GM23338 (cell line): Measurements from ENCODE around the gene TOGARAM1. TPM values are rescaled to one million over a fixed set of nuclear protein-coding genes. Genes with fewer than 3 reads are reported as not detected.

Experiments used
- ATAC-seq: fragments of 200-7000 bp; cut with Tn5 transposase; 3 replicates; pipeline ENCODE4 v1.9.1; 2020
- DNase-seq: peaks from one replicate; pipeline ENCODE4 v3.0.0-alpha.2; 2015; ENCODE audit warnings: low spot score
- H2AFZ ChIP-seq: fragments of 200-600 bp; sonication (generic); 2 replicates; pipeline ENCODE4 v1.8.0; 2016; ENCODE audit warnings: antibody characterized with exemption, mild to moderate bottlenecking, moderate library complexity
- H3F3A ChIP-seq: fragments of 200-600 bp; sonication (generic); replicated peaks from 2 replicates; pipeline ENCODE4 v1.8.0; 2017; ENCODE audit warnings: antibody characterized with exemption, mixed run types, low read depth
- H3K27ac ChIP-seq: fragments of 200-600 bp; sonication (generic); 2 replicates; pipeline ENCODE4 v1.6.1; 2016; ENCODE audit warnings: low read depth
- H3K27me3 ChIP-seq: fragments of 200-600 bp; sonication (generic); 2 replicates; pipeline ENCODE4 v1.8.0; 2016; ENCODE audit warnings: mild to moderate bottlenecking, mixed run types, moderate library complexity; ENCODE audit not compliant: insufficient read depth
- H3K36me3 ChIP-seq: fragments of 200-600 bp; sonication (generic); 2 replicates; pipeline ENCODE4 v1.8.0; 2016; ENCODE audit warnings: mild to moderate bottlenecking; ENCODE audit not compliant: insufficient read depth
- H3K4me1 ChIP-seq: fragments of 200-600 bp; sonication (generic); 2 replicates; pipeline ENCODE4 v1.8.0; 2016; ENCODE audit warnings: mild to moderate bottlenecking, moderate library complexity; ENCODE audit not compliant: insufficient read depth
- H3K4me2 ChIP-seq: fragments of 200-600 bp; sonication (generic); 2 replicates; pipeline ENCODE4 v1.7.1; 2017; ENCODE audit warnings: mixed run types
- H3K4me3 ChIP-seq: fragments of 200-600 bp; sonication (generic); 2 replicates; pipeline ENCODE4 v1.6.1; 2016; ENCODE audit warnings: mixed run types
- H3K79me2 ChIP-seq: fragments of 200-600 bp; sonication (generic); replicated peaks from 2 replicates; pipeline ENCODE4 v1.8.0; 2017; ENCODE audit warnings: mild to moderate bottlenecking; ENCODE audit not compliant: insufficient read depth
- H3K9me2 ChIP-seq: fragments of 200-600 bp; sonication (generic); 2 replicates; pipeline ENCODE4 v1.8.0; 2017; ENCODE audit not compliant: insufficient read depth
- H4K20me1 ChIP-seq: fragments of 200-600 bp; sonication (generic); replicated peaks from 2 replicates; pipeline ENCODE4 v1.8.0; 2017; ENCODE audit warnings: mild to moderate bottlenecking; ENCODE audit not compliant: insufficient read depth
- H3K27ac Mint-ChIP-seq: 2 replicates; pipeline ENCODE4 v1.8.0; 2020; ENCODE audit warnings: inconsistent platforms, mild to moderate bottlenecking, moderate library complexity, mixed read lengths
- H3K27me3 Mint-ChIP-seq: 3 replicates; pipeline ENCODE4 v1.8.0; 2022; ENCODE audit warnings: low read depth, mild to moderate bottlenecking, moderate library complexity, mixed read lengths, inconsistent platforms; ENCODE audit not compliant: insufficient read depth, poor library complexity
- H3K36me3 Mint-ChIP-seq: 3 replicates; pipeline ENCODE4 v1.8.0; 2021; ENCODE audit warnings: low read depth, mild to moderate bottlenecking, inconsistent platforms, moderate library complexity, mixed read lengths
- H3K4me1 Mint-ChIP-seq: 3 replicates; pipeline ENCODE4 v1.8.0; 2020; ENCODE audit warnings: mild to moderate bottlenecking, inconsistent platforms, mixed read lengths
- H3K4me3 Mint-ChIP-seq: 3 replicates; pipeline ENCODE4 v1.8.0; 2021; ENCODE audit warnings: moderate library complexity, mild to moderate bottlenecking, inconsistent platforms, mixed read lengths
- H3K9me3 Mint-ChIP-seq: 3 replicates; pipeline ENCODE4 v1.8.0; 2020; ENCODE audit warnings: moderate library complexity, mild to moderate bottlenecking, inconsistent platforms, mixed read lengths
- CREB1 ChIP-seq: fragments of 250-450 bp; sonication (Bioruptor Pico); IDR thresholded peaks from 2 replicates; pipeline ENCODE4 v1.5.0; 2020; ENCODE audit warnings: low read depth, mild to moderate bottlenecking, moderate library complexity
- EZH2 ChIP-seq: fragments of 200-600 bp; sonication (generic); IDR thresholded peaks from one replicate; pipeline ENCODE4 v1.8.0; 2017; ENCODE audit warnings: antibody characterized with exemption, mild to moderate bottlenecking, low read depth; ENCODE audit not compliant: unreplicated experiment
- EZH2phosphoT487 ChIP-seq: fragments of 200-600 bp; sonication (generic); IDR thresholded peaks from one replicate; pipeline ENCODE4 v1.8.1; 2018; ENCODE audit warnings: antibody characterized with exemption; ENCODE audit not compliant: unreplicated experiment
- NANOG ChIP-seq: IDR thresholded peaks from 2 replicates; pipeline ENCODE4 v1.6.1; 2016; ENCODE audit warnings: antibody characterized with exemption, borderline replicate concordance
- POLR2AphosphoS5 ChIP-seq: IDR thresholded peaks from 2 replicates; pipeline ENCODE4 v1.6.1; 2016; ENCODE audit warnings: antibody characterized with exemption, low read depth
- STAT1 ChIP-seq: IDR thresholded peaks from one replicate; pipeline ENCODE4 v1.6.1; 2016; ENCODE audit warnings: antibody characterized with exemption; ENCODE audit not compliant: unreplicated experiment
- polyA plus RNA-seq: library from polyadenylated mRNA; unstranded; fragments of >200 nt; fragmentation: Nextera tagmentation; extraction: Ambion mirVana; gene quantifications from 2 replicates; pipeline ENCODE4 v1.2.1, GENCODE V29; 2016
- total RNA-seq: library from RNA; depleted of rRNA; stranded (reverse); fragments of >200 nt; shearing (Covaris generic); gene quantifications from 2 replicates; pipeline ENCODE4 v1.2.3, GENCODE V29; 2014
- TF ChIP-seq, protein P1 (sequence below): fragments of 250-450 bp; sonication (Bioruptor Pico); IDR thresholded peaks from 2 replicates; pipeline ENCODE4 v1.5.0; 2020; ENCODE audit warnings: mild to moderate bottlenecking, moderate library complexity
- TF ChIP-seq, protein P2 (sequence below), 2 experiments: fragments of 200-600 bp in 1 of 2; sonication (generic) in 1 of 2; conservative IDR thresholded peaks; 2 replicates each; pipeline versions ENCODE4 v1.5.1 to v1.6.1; 2016 to 2017; ENCODE audit warnings: antibody characterized with exemption in 2 of 2, low read depth in 2 of 2, mild to moderate bottlenecking in 2 of 2, moderate library complexity in 1 of 2

Gene TOGARAM1
- total and polyA plus RNA-seq, 2 experiments from 2014 or later = 9.6 to 9.8 TPM

DNA sequence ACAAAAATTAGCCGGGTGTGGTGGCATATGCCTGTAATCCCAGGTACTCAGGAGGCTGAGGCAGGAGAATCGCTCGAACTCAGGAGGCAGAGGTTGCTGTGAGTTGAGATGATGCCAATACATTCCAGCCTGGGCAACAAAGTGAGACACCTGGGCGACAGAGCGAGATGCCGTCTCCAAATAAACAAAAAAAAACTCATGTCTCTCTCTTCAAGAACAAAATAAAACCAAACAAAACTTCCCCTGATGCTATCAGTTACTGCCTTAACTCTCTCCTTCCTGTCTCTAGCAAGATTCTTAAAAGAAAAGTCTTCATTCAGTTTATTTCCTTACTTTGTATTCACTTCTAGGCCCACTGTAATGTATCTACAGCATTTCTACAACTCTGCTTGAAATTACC is 21.0 kb upstream of the TOGARAM1 start (continued):
- TF ChIP-seq, protein P1, sequence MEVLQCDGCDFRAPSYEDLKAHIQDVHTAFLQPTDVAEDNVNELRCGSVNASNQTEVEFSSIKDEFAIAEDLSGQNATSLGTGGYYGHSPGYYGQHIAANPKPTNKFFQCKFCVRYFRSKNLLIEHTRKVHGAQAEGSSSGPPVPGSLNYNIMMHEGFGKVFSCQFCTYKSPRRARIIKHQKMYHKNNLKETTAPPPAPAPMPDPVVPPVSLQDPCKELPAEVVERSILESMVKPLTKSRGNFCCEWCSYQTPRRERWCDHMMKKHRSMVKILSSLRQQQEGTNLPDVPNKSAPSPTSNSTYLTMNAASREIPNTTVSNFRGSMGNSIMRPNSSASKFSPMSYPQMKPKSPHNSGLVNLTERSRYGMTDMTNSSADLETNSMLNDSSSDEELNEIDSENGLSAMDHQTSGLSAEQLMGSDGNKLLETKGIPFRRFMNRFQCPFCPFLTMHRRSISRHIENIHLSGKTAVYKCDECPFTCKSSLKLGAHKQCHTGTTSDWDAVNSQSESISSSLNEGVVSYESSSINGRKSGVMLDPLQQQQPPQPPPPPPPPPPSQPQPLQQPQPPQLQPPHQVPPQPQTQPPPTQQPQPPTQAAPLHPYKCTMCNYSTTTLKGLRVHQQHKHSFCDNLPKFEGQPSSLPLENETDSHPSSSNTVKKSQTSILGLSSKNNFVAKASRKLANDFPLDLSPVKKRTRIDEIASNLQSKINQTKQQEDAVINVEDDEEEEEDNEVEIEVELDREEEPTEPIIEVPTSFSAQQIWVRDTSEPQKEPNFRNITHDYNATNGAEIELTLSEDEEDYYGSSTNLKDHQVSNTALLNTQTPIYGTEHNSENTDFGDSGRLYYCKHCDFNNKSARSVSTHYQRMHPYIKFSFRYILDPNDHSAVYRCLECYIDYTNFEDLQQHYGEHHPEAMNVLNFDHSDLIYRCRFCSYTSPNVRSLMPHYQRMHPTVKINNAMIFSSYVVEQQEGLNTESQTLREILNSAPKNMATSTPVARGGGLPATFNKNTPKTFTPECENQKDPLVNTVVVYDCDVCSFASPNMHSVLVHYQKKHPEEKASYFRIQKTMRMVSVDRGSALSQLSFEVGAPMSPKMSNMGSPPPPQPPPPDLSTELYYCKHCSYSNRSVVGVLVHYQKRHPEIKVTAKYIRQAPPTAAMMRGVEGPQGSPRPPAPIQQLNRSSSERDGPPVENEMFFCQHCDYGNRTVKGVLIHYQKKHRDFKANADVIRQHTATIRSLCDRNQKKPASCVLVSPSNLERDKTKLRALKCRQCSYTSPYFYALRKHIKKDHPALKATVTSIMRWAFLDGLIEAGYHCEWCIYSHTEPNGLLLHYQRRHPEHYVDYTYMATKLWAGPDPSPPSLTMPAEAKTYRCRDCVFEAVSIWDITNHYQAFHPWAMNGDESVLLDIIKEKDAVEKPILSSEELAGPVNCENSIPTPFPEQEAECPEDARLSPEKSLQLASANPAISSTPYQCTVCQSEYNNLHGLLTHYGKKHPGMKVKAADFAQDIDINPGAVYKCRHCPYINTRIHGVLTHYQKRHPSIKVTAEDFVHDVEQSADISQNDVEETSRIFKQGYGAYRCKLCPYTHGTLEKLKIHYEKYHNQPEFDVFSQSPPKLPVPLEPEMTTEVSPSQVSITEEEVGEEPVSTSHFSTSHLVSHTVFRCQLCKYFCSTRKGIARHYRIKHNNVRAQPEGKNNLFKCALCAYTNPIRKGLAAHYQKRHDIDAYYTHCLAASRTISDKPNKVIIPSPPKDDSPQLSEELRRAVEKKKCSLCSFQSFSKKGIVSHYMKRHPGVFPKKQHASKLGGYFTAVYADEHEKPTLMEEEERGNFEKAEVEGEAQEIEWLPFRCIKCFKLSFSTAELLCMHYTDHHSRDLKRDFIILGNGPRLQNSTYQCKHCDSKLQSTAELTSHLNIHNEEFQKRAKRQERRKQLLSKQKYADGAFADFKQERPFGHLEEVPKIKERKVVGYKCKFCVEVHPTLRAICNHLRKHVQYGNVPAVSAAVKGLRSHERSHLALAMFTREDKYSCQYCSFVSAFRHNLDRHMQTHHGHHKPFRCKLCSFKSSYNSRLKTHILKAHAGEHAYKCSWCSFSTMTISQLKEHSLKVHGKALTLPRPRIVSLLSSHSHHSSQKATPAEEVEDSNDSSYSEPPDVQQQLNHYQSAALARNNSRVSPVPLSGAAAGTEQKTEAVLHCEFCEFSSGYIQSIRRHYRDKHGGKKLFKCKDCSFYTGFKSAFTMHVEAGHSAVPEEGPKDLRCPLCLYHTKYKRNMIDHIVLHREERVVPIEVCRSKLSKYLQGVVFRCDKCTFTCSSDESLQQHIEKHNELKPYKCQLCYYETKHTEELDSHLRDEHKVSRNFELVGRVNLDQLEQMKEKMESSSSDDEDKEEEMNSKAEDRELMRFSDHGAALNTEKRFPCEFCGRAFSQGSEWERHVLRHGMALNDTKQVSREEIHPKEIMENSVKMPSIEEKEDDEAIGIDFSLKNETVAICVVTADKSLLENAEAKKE (CRISPR knock-in tag) = no peak

DNA sequence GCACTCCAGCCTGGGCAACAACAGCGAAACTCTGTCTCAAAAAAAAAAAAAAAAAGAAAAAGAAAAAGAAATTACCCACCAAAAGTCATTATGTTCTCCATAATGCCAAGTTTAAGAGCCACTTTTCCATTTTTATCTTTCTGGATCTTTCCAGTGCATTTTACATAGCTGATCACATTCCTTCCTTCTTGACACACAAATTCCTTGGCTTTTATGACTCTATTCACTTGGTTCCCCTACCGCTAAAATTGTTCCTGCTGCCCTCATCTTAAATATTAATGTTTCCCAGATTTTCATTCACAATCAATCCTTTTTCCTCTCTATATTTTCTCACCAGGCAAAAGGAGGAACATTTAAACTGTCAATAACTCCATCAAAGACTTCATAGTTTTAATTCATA is 20.4 kb upstream of the TOGARAM1 start:
- Mint-ChIP-seq H3K4me3 (no peak overlapping the region), H3K36me3 (peaks cover 61% of the 10 kb centered on the region), H3K4me1 (no peaks in the 10 kb centered on the region; the same call in 2 of the 3 replicates), H3K27me3 (peaks cover 2% of the 10 kb centered on the region), H3K27ac (no peak overlapping the region; the same call in 1 of the 2 replicates), H3K9me3 (peaks cover 2% of the 10 kb centered on the region; the same call in 1 of the 3 replicates)
- Histone ChIP-seq H3K79me2 (0 out of 2 replicates have a peak, but pooled peaks cover 14% of the 10 kb centered on the region), H4K20me1 (peaks cover 4% of the 10 kb centered on the region; the same call in 1 of the 2 replicates), H2AFZ (no peak overlapping the region), H3F3A (no peaks in the 10 kb centered on the region), H3K4me3 (no peak overlapping the region), H3K9me2 (no peaks in the 10 kb centered on the region), H3K27me3 (no peaks in the 10 kb centered on the region), H3K27ac (no peak overlapping the region), H3K4me1 (no peaks in the 10 kb centered on the region), H3K36me3 (peaks cover 17% of the 10 kb centered on the region), H3K4me2 (no peak overlapping the region)
- no peak for DNase-seq
- ATAC-seq = no peak
- TF ChIP-seq CREB1 (no peak), NANOG (no peak), EZH2phosphoT487 (no peak), POLR2AphosphoS5 (no peak), STAT1 (no peak), EZH2 (no peak)
- TF ChIP-seq, protein P1 (CRISPR knock-in tag) = no peak
- TF ChIP-seq, protein P2, sequence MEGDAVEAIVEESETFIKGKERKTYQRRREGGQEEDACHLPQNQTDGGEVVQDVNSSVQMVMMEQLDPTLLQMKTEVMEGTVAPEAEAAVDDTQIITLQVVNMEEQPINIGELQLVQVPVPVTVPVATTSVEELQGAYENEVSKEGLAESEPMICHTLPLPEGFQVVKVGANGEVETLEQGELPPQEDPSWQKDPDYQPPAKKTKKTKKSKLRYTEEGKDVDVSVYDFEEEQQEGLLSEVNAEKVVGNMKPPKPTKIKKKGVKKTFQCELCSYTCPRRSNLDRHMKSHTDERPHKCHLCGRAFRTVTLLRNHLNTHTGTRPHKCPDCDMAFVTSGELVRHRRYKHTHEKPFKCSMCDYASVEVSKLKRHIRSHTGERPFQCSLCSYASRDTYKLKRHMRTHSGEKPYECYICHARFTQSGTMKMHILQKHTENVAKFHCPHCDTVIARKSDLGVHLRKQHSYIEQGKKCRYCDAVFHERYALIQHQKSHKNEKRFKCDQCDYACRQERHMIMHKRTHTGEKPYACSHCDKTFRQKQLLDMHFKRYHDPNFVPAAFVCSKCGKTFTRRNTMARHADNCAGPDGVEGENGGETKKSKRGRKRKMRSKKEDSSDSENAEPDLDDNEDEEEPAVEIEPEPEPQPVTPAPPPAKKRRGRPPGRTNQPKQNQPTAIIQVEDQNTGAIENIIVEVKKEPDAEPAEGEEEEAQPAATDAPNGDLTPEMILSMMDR (conservative IDR thresholded peaks at IDR 0.05; ENCODE audit: low read depth in 2 of 2) = no peak
